ENCODE data around the gene AFAP1.

Gene AFAP1

GRCh38 chr4:7803992-7804755 is 135.5 kb downstream of the AFAP1 start:
- Histone ChIP-seq H3K4me3 (no peak overlapping the region), H3K27ac (peak overlapping the region in 1 of 21 experiments; percentile 53)

GRCh38 chr4:7803371-7803770 is 136.3 kb downstream of the AFAP1 start:
- Histone ChIP-seq H3K27ac (peak overlapping the region in 2 of 21 experiments; percentile 18 to 53), H3K4me3 (no peak overlapping the region)

- Histone ChIP-seq H3K4me3 (no peak overlapping the region), H3K27ac (no peak overlapping the region)
These were observed 137.5 kb downstream of the AFAP1 start for GRCh38 chr4:7802093-7802726.

- Histone ChIP-seq H3K4me3 (no peak overlapping the region), H3K27ac (no peak overlapping the region)
These were observed 138.0 kb downstream of the AFAP1 start for GRCh38 chr4:7801641-7802040.

GRCh38 chr4:7801001-7801400 is 138.7 kb downstream of the AFAP1 start:
- H3K27ac ChIP-seq, result no peak overlapping the region
- no peak overlapping the region for H3K4me3 ChIP-seq

GRCh38 chr4:7800410-7800809 is 139.3 kb downstream of the AFAP1 start:
- Histone ChIP-seq H3K4me3 (no peak overlapping the region), H3K27ac (no peak overlapping the region)

GRCh38 chr4:7799736-7800135 is 139.9 kb downstream of the AFAP1 start:
- Histone ChIP-seq H3K27ac (no peak overlapping the region), H3K4me3 (no peak overlapping the region)

- no peak overlapping the region for H3K4me3 ChIP-seq
- no peak overlapping the region for H3K27ac ChIP-seq
These were observed 140.4 kb downstream of the AFAP1 start for GRCh38 chr4:7799306-7799705.

- Histone ChIP-seq H3K4me3 (no peak overlapping the region), H3K27ac (no peak overlapping the region)
These were observed 141.3 kb downstream of the AFAP1 start for GRCh38 chr4:7798178-7798995.

GRCh38 chr4:7797330-7797729 is 142.3 kb downstream of the AFAP1 start:
- Histone ChIP-seq H3K27ac (no peak overlapping the region), H3K4me3 (no peak overlapping the region)

GRCh38 chr4:7795983-7796382 is 143.7 kb downstream of the AFAP1 start:
- Histone ChIP-seq H3K4me3 (no peak overlapping the region), H3K27ac (no peak overlapping the region)

GRCh38 chr4:7793186-7793585 is 146.5 kb downstream of the AFAP1 start:
- no peak overlapping the region for H3K27ac ChIP-seq

GRCh38 chr4:7792616-7793015 is 147.0 kb downstream of the AFAP1 start:
- no peak overlapping the region for H3K27ac ChIP-seq
- H3K4me3 ChIP-seq, result no peak overlapping the region

More at GRCh38 chr4:7793186-7793585, 146.5 kb downstream of the AFAP1 start:
- no peak overlapping the region for H3K4me3 ChIP-seq

- H3K27ac ChIP-seq, result no peak overlapping the region
- H3K4me3 ChIP-seq, result no peak overlapping the region
These were observed 148.7 kb downstream of the AFAP1 start for GRCh38 chr4:7790999-7791398.

- H3K4me3 ChIP-seq, result no peak overlapping the region
These were observed 149.6 kb downstream of the AFAP1 start for GRCh38 chr4:7790023-7790422.

GRCh38 chr4:7788694-7789425 is 150.8 kb downstream of the AFAP1 start:
- Histone ChIP-seq H3K4me3 (no peak overlapping the region), H3K27ac (no peak overlapping the region)

More at GRCh38 chr4:7790023-7790422, 149.6 kb downstream of the AFAP1 start:
- H3K27ac ChIP-seq, result no peak overlapping the region

GRCh38 chr4:7788193-7788592 is 151.5 kb downstream of the AFAP1 start:
- no peak overlapping the region for H3K27ac ChIP-seq

GRCh38 chr4:7787681-7788141 is 151.9 kb downstream of the AFAP1 start:
- no peak overlapping the region for H3K27ac ChIP-seq
- no peak overlapping the region for H3K4me3 ChIP-seq

More at GRCh38 chr4:7788193-7788592, 151.5 kb downstream of the AFAP1 start:
- H3K4me3 ChIP-seq, result no peak overlapping the region

- no peak overlapping the region for H3K27ac ChIP-seq
These were observed 152.6 kb downstream of the AFAP1 start for GRCh38 chr4:7787067-7787466.

GRCh38 chr4:7786517-7786916 is 153.1 kb downstream of the AFAP1 start:
- no peak overlapping the region for H3K4me3 ChIP-seq
- no peak overlapping the region for H3K27ac ChIP-seq

More at GRCh38 chr4:7787067-7787466, 152.6 kb downstream of the AFAP1 start:
- no peak overlapping the region for H3K4me3 ChIP-seq

Data from skin epidermis (tissue), 12 donors.